Activated T-cell treated with anti-CD3 and anti-CD28 coated beads, Interleukin-2, amount 50 U/mL, for 24 hours (primary cell): ENCODE results near the gene CLEC2L.
A peak's percentile ranks its signal among the peaks of the same experiment; 100 is the strongest.

ENCODE experiments used
- DNase-seq: peaks from one replicate; pipeline ENCODE4 v3.0.0-alpha.2; 2020
- H3K27ac Mint-ChIP-seq: 2 replicates; pipeline ENCODE4 v1.8.0; 2020; ENCODE audit warnings: mild to moderate bottlenecking, mixed read lengths
- H3K27me3 Mint-ChIP-seq: 2 replicates; pipeline ENCODE4 v1.8.0; 2020; ENCODE audit warnings: mixed read lengths
- H3K36me3 Mint-ChIP-seq: 2 replicates; pipeline ENCODE4 v1.8.0; 2020; ENCODE audit warnings: low read depth, mixed read lengths
- H3K4me1 Mint-ChIP-seq: 2 replicates; pipeline ENCODE4 v1.8.0; 2020; ENCODE audit warnings: low read depth, mixed read lengths
- H3K4me3 Mint-ChIP-seq: 2 replicates; pipeline ENCODE4 v1.8.0; 2020; ENCODE audit warnings: mild to moderate bottlenecking, moderate library complexity, mixed read lengths
- H3K9me3 Mint-ChIP-seq: 2 replicates; pipeline ENCODE4 v1.8.0; 2020; ENCODE audit warnings: mixed read lengths

Gene CLEC2L

DNA sequence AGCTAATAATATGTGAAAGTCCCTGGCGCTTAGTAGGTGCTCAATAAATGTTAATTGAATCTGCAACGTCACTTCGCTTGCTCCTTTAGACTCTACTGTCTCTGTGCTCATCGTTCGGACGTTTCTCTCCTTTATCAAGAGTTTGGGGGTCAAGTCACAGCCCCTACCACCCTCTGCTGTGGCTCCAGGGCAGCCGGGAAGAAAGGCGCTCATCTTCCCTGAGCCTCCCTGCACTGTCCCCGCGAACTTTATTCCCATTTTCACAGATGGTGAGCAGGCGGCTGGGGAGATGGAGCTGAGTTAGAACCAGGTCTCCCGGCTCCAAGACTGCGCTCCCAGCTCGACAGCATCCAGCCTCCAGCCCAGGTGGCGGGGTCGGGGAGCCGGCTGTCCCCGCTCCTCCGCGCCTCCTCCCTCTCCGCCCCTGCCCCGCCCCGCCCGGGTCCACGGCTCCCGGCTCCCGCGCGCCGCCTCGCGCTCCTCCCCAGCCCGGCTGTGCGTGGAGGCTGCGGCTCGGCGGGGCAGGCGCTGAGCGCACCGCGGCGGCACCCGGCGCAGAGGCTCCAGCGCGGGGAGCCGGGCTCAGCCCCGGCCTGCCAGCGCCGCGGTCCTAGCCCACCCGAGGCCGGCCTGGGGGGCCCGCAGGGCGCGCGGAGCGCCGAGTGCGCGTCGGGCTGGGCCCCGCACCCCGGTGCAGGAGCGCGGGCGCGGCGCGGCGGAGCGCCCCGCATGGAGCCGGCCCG is at the start of gene CLEC2L:
TSS of gene CLEC2L (plus strand) at position 487 of the 743 bp plus-strand sequence. CDS start at position 730, 243 bp downstream.
- DNase-seq, result peak; percentile 42
- H3K27ac Mint-ChIP-seq, result no peak within 1 kb of the TSS
- H3K27me3 Mint-ChIP-seq, result peaks cover 46% of the 10 kb centered on the region
- H3K4me3 Mint-ChIP-seq, result peak within 1 kb of the TSS; percentile 51
- peaks cover 8% of the 10 kb centered on the region for H3K4me1 Mint-ChIP-seq
- H3K9me3 Mint-ChIP-seq, result no peaks in the 10 kb centered on the region
- H3K36me3 Mint-ChIP-seq, result no peaks in the 10 kb centered on the region

- Mint-ChIP-seq H3K27ac (no peak overlapping the region), H3K27me3 (peaks cover 10% of the 10 kb centered on the region), H3K36me3 (no peaks in the 10 kb centered on the region), H3K4me3 (no peak overlapping the region), H3K4me1 (no peaks in the 10 kb centered on the region), H3K9me3 (peaks cover 5% of the 10 kb centered on the region)
- no peak for DNase-seq
Measured at GRCh38 chr7:139476139-139476538, 47.3 kb upstream of the CLEC2L start.

GRCh38 chr7:139476891-139477290 is 46.6 kb upstream of the CLEC2L start:
- Mint-ChIP-seq H3K27ac (no peak overlapping the region), H3K27me3 (peaks cover 17% of the 10 kb centered on the region), H3K4me1 (no peaks in the 10 kb centered on the region), H3K9me3 (peaks cover 5% of the 10 kb centered on the region), H3K36me3 (no peaks in the 10 kb centered on the region), H3K4me3 (no peak overlapping the region)
- no peak for DNase-seq

DNA sequence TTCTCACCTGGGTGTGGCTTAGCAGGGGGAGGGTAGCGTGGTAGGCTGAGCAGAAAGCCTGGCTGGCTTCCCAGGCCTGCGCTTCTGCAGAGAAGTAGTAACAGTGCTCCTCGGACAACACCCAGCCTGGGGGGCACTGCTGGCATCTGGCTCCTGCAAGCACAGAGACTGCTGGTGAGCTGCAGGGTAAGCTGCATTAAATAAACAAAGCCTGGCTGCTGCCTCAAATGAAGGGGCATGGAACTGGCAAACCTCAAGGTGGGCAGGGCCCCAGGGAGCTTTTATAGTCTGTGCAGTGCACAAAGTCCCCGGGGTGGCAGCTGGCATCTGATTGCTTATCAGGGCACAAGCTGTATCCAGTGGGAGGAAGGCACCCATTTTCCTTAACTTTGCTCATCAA is 43.9 kb upstream of the CLEC2L start:
- H3K4me1 Mint-ChIP-seq, result peaks cover 6% of the 10 kb centered on the region
- no peaks in the 10 kb centered on the region for H3K9me3 Mint-ChIP-seq
- H3K4me3 Mint-ChIP-seq, result no peak overlapping the region
- H3K27ac Mint-ChIP-seq, result no peak overlapping the region
- H3K36me3 Mint-ChIP-seq, result no peaks in the 10 kb centered on the region
- DNase-seq, result no peak
- peaks cover 30% of the 10 kb centered on the region for H3K27me3 Mint-ChIP-seq

- Mint-ChIP-seq H3K36me3 (no peaks in the 10 kb centered on the region), H3K27me3 (peaks cover 45% of the 10 kb centered on the region), H3K27ac (no peak overlapping the region), H3K4me1 (peaks cover 6% of the 10 kb centered on the region), H3K4me3 (no peak overlapping the region), H3K9me3 (no peaks in the 10 kb centered on the region)
- DNase-seq, result no peak
Measured at GRCh38 chr7:139481364-139481763, 42.1 kb upstream of the CLEC2L start.

DNA sequence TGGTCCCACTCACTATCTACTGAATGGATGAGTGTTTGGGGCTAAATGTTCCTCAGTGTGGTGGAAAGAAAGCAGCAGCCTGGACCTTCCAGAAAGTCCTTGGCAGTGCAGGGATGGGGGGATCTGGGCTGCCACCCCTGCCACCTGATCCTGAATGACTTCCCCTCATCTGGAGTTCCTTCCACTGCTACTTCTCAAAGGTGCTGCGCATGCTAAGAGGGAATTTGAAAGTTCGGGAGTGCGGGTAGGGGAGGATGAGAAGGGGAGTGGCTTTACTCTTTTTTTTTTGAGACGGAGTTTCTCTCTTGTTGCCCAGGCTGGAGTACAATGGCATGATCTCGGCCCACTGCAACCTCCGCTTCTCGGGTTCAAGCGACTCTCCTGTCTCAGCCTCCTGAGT is 41.4 kb upstream of the CLEC2L start:
- Mint-ChIP-seq H3K4me3 (peak overlapping the region; percentile 56), H3K9me3 (no peaks in the 10 kb centered on the region), H3K27ac (no peak overlapping the region), H3K4me1 (peaks cover 6% of the 10 kb centered on the region), H3K27me3 (peaks cover 48% of the 10 kb centered on the region), H3K36me3 (no peaks in the 10 kb centered on the region)
- DNase-seq, result no peak

DNA sequence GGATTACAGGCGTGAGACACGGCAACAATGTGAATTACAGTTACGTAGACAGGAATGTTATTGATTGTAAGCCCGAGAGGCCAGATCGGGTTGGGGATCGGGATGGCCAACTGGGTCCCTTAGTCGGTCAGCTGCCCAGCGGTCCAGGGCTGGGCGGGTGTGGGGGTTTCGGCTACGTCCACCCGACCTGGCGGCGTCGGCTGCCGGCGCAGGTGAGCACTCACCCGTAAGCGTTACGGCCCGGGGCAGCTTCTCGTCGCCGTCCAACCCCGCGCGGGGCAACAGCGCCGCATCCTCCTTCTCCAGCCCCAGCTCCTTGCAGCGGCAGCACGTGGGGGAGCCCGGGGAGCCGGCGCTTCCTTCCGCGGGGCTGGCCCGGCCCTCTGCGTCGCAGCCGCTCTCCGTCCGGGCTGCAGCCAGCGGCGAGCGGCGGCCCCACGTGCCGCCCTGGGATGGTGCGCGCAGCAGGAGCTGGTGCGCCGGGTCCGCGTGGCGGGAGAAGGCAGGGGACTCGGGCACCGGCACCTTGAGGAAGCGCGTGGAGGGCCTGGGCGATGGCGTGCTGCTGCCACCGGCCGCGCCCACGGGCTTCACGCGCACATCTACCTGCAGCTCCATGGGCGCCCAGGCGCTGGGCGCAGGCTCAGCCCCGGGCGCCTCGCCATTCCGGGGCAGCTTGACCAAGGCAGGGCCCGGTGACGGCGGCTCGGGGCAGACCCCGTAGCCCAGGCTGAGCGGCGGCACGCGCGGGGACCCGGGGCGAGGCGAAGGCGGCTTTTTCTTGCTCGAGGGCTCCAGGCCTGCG is 40.6 kb upstream of the CLEC2L start:
- Mint-ChIP-seq H3K4me1 (peaks cover 6% of the 10 kb centered on the region), H3K36me3 (no peaks in the 10 kb centered on the region), H3K27ac (no peak overlapping the region), H3K9me3 (no peaks in the 10 kb centered on the region), H3K4me3 (peak overlapping the region; percentile 56), H3K27me3 (peaks cover 48% of the 10 kb centered on the region)
- DNase-seq, result peak; percentile 54

DNA sequence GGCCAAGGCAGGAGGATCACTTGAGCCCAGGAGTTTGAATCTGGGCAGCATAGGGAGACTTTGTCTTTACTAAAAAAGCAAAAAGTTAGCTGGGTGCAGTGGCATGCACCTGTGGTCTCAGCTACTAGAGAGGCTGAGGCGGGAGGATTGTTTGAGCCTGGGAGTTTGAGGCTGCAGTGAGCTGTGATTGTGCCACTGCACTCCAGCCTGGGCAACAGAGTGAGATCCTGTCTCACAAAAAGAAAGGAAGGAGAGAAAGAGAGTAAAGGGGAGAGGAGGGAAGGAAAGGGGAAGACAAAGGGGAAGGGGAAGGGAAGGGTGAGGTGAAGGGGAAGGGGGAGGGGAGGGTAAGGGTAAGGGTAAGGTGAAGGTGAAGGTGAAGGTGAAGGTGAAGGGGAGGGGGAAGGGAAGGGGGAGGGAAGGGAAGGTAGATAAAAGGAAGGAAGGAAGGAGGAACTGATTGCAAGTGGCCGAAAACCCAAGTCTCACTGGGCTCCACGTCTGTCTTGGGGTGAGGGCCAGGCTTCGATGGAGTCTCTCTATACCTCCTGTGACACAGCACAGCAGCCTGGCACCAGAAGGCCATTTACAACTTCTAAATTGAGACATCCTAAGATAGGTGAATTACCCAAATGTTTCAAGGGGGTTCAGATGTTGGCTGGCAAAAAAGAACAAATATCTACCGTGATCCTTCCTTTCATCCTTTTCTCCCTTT is 36.0 kb upstream of the CLEC2L start:
- Mint-ChIP-seq H3K4me3 (no peak overlapping the region), H3K27me3 (peaks cover 29% of the 10 kb centered on the region), H3K27ac (no peak overlapping the region), H3K9me3 (peaks cover under 1% of the 10 kb centered on the region), H3K36me3 (no peaks in the 10 kb centered on the region), H3K4me1 (peaks cover 3% of the 10 kb centered on the region)
- DNase-seq, result no peak

GRCh38 chr7:139488810-139489209 is 34.7 kb upstream of the CLEC2L start:
- Mint-ChIP-seq H3K27me3 (peaks cover 26% of the 10 kb centered on the region), H3K27ac (no peak overlapping the region), H3K4me3 (no peak overlapping the region), H3K4me1 (peaks cover 2% of the 10 kb centered on the region), H3K9me3 (peaks cover 6% of the 10 kb centered on the region), H3K36me3 (no peaks in the 10 kb centered on the region)
- no peak for DNase-seq

DNA sequence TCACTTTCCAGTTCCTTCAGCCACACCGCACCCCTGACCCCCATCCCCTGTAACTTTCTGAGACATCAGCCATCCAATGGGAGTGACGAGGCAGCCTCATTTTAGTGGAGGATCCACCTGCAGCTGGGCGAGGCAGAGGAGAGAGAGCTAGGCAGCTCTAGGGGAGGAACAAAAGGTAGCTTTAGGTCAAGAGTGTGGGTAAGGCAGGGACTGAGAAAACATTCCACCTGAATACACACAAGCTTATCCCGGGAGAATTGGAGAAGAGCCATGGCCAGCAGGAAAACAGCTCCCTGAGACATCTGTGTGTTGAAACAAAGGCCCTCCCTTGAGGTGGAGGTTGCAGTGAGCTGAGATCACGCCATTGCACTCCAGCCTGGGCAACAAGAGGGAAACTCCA is 33.4 kb upstream of the CLEC2L start:
- Mint-ChIP-seq H3K4me3 (no peak overlapping the region), H3K4me1 (peaks cover 7% of the 10 kb centered on the region)

GRCh38 chr7:139492293-139492692 is 31.2 kb upstream of the CLEC2L start:
- no peaks in the 10 kb centered on the region for H3K36me3 Mint-ChIP-seq
- peaks cover 6% of the 10 kb centered on the region for H3K9me3 Mint-ChIP-seq
- peaks cover 4% of the 10 kb centered on the region for H3K27me3 Mint-ChIP-seq
- H3K4me3 Mint-ChIP-seq, result no peak overlapping the region
- peaks cover 12% of the 10 kb centered on the region for H3K4me1 Mint-ChIP-seq
- no peak for DNase-seq
- H3K27ac Mint-ChIP-seq, result no peak overlapping the region

More for the DNA sequence above, 33.4 kb upstream of the CLEC2L start:
- Mint-ChIP-seq H3K27ac (no peak overlapping the region), H3K9me3 (peaks cover 6% of the 10 kb centered on the region), H3K27me3 (peaks cover 17% of the 10 kb centered on the region), H3K36me3 (no peaks in the 10 kb centered on the region)
- no peak for DNase-seq

- Mint-ChIP-seq H3K27me3 (peaks cover 6% of the 10 kb centered on the region), H3K27ac (no peak overlapping the region), H3K4me3 (no peak overlapping the region), H3K9me3 (peaks cover 6% of the 10 kb centered on the region), H3K4me1 (peaks cover 15% of the 10 kb centered on the region), H3K36me3 (no peaks in the 10 kb centered on the region)
- DNase-seq, result no peak
Measured at GRCh38 chr7:139494835-139495579, 28.5 kb upstream of the CLEC2L start.

GRCh38 chr7:139495580-139496125 is 27.8 kb upstream of the CLEC2L start:
- no peak overlapping the region for H3K27ac Mint-ChIP-seq
- H3K36me3 Mint-ChIP-seq, result no peaks in the 10 kb centered on the region
- no peak for DNase-seq
- no peak overlapping the region for H3K4me3 Mint-ChIP-seq
- H3K27me3 Mint-ChIP-seq, result peaks cover 6% of the 10 kb centered on the region
- H3K9me3 Mint-ChIP-seq, result peaks cover 6% of the 10 kb centered on the region
- peaks cover 16% of the 10 kb centered on the region for H3K4me1 Mint-ChIP-seq

DNA sequence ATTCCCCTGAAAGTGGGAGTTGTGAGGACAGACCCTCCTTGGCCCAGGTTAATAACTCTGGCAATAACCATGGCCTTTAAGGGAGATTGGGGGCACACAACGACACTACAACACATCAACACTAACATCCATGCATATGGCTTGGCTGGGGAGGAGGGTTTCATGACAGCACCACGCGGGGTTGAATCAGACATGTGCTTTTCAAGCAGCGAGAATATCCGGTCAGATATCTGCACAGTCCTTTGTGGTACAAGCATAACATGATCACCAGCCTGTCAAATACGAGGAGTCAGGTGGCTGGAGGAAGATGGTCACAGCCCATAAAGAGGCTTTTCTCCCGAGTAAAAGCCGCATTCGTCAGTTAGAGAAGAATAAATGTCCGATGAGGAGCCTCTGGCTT is 27.0 kb upstream of the CLEC2L start:
- peaks cover 18% of the 10 kb centered on the region for H3K4me1 Mint-ChIP-seq
- no peaks in the 10 kb centered on the region for H3K36me3 Mint-ChIP-seq
- H3K4me3 Mint-ChIP-seq, result no peak overlapping the region
- peaks cover 6% of the 10 kb centered on the region for H3K27me3 Mint-ChIP-seq
- no peak overlapping the region for H3K27ac Mint-ChIP-seq
- no peak for DNase-seq
- H3K9me3 Mint-ChIP-seq, result peaks cover 6% of the 10 kb centered on the region
